NT2/D1 (cell line): ENCODE measurements around the gene GPR161.

ENCODE experiments used
- SUZ12 ChIP-seq: IDR thresholded peaks from 2 replicates; pipeline ENCODE4 v1.6.1; 2011; ENCODE audit not compliant: insufficient read length, insufficient read depth; ENCODE audit errors: extremely low read depth
- YY1 ChIP-seq: IDR thresholded peaks from 2 replicates; pipeline ENCODE4 v1.6.1; 2011; ENCODE audit not compliant: insufficient read length, insufficient read depth
- ZNF274 ChIP-seq: IDR thresholded peaks from 2 replicates; pipeline ENCODE4 v1.6.1; 2011; ENCODE audit warnings: mild to moderate bottlenecking, low read depth, low read length

DNA sequence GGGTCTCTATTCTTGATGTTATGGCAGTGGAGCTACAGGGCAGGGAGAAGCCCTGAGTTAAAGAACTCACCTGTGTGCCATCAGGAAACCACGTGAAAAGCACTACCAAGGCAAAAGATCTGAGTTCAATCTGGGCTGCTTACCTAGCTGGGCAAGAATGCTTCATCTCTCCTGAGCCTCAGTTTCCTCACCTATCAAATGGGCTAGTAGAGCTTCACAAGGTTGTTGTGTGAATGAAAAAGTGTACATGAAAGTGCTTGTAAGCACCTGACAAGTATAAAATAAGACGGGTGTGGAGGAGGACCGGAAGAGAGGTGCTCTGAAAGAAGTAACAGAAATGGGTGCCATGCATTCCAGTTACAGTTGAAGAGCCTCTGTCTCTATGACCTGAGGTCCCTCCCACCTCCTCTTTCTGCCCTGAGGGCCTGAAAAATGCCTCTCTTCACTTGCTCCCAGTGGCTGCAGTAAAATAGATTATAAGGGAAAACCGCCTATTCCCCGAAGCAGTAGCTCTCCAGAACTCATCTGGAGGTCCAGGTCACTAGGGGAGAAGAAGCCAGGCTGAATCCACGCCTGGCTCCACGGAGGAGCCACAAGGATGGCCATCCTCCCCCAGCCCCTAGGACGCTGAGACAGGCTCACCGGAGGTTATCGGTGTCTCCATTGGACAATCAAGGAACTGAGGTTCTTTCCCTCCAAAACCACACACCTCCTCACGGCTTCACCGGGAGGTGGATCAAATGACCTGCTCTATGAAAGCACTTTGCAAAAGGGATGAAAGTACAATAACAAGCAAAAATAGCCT lies 1.4 kb downstream of the GPR161 start:
- TF ChIP-seq YY1: no peak
- no peak for TF ChIP-seq ZNF274
- no peak for TF ChIP-seq SUZ12
